Activated CD4-positive, CD25-positive, alpha-beta regulatory T cell treated with anti-CD3 and anti-CD28 coated beads, Interleukin-2, amount 50 U/mL, for 72 hours (primary cell): ENCODE results near the gene PTPRH.
"Not testable (repeated sequence)": the region's sequence is repeated elsewhere in the genome, so short reads cannot be mapped to it uniquely, and the experiment has no call there.

Experiments used
- DNase-seq: peaks from one replicate; pipeline ENCODE4 v3.0.0; 2021

Gene PTPRH

GRCh38 chr19:55158423-55158822 lies 50.9 kb downstream of the PTPRH start:
- DNase-seq = no peak

DNA sequence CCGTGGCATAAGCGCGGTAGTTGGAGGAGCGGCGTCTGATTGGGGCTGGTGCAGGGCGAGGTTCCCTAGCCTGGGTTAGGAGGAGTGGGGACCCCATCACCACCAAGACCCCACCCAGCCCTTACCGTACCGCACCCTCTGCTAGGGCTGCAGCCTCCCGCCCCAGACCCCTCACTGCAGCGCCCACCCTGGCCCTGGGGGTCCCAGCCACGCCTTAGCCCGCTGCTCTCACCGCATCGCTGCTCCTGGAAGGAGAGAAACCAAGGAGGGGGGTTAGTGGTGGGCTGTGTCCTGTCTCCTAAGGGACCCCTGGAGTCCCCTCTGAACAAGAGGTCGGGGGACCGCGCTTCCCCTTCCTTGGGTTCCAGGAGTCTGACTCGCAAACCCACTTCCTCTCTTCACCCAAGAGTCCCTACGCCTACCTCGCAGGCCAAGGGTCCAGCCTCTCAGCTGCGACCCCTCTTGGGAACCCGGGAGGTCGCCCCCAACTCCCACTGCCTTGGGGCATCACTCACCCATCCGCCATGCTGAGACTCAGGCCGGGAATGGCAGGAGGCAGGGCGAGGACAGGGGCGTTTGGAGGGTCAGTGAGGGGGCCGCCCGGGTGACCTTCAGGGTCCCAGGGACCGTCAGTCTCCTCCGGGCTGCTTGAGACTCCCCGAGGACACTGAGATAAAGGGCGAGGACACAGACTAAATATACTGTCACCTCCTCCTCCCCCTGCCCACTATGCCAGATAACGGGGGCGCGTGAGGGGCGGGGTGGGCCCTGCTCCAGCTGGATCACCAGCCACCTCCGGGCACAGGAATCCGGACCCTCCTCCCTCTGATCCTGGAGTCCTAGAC lies 52.0 kb downstream of the PTPRH start, which contains the start of gene TNNI3:
TNNI3 (minus strand) TSS at position 669 of the 845 bp plus-strand sequence; CDS start at position 526, 143 bp downstream.
- no peak for DNase-seq

DNA sequence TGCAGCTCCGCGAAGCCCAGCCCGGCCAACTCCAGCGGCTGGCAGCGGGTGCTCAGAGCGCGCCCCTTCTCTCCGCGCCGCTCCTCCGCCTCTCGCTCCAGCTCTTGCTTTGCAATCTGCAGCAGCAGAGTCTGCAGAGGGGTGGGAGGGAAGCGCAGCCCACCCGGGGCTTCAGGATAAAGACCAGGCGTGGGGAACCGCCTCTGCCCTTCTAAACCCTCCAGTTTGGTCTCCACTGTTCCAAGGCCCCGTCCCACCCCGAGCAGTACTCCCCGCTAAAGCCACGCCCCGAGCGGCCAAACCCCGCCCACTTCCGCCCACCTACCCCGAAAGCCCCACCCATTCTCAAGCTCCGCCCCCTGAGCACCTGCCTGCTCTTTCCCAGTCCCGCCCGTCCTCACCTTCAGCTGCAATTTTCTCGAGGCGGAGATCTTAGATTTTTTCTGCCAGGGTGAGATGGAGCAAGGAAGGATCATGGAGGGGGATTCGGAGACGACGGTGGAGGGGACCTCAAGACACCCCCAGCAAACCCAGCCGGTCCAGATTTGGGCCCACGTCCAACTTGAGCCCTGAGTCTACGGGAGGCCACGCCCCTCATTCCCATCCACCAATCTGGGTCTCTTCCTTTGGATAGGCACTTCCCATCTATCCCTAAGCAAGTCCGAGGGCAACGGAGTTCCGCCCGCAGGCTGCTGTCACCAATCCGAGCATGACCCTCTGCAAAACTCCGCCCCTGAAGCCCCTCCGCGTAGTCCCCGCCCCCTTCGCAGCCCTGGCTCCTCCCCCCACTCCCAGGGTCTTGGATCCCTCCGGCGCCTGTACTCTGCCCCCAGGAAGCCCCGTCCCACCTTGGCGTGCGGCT lies 52.9 kb downstream of the PTPRH start:
- peak; percentile 51 for DNase-seq

GRCh38 chr19:55155784-55156183 lies 53.5 kb downstream of the PTPRH start:
- DNase-seq = not testable (repeated sequence)

- no peak for DNase-seq
These were observed 55.5 kb downstream of the PTPRH start for GRCh38 chr19:55153652-55154264.

- DNase-seq = no peak
These were observed 57.3 kb downstream of the PTPRH start for GRCh38 chr19:55152017-55152416.

DNA sequence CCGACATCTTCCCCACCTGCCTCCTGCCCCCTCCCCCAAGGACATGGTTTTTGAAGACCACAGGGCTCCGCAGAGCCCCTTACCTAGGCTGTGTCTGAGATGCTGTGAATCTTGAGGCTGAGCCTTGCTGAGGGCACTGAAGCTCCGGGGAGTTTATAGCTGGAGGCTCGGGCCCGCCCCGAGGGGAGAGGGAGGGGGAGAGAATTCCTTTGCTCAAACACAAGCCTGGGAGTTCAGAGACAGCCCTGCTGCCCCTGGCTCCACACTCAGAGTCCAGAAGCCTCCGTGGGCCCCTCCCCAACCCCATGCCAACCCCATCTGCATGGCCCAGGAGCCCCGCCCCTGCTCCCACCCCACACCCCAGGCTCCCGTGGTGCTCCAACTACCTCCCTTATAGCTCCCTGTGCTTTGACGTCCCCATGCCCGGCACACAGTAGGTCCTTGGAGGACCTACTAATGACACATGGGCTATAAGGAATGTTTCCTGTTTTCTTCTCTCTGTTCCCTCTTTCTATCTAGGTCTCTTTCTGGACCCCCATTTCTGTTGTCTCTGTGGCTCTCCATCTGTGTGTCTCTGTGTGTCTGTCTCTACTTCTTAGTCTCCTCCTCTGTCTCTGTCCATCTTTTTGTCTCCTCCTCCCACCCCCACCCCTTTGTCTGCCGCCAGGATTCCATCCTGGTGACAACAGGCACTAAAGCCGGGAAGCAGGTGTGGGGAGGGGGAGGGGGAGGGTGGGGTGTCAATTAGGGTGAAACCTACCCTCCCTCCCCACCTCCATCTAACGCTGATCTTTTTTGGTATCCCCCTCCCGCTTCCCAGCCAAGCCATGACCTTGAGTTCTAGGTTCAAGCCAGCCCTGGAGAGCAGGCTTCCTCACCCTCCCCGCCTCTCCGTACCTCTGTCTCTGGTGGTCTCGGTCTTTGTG lies 60.0 kb downstream of the PTPRH start, which contains the start of gene TNNT1:
TNNT1 (minus strand) TSS at position 129 of the 926 bp plus-strand sequence. CDS start 2,049 bp downstream, outside the sequence.
- DNase-seq = no peak

GRCh38 chr19:55147545-55148251 lies 61.6 kb downstream of the PTPRH start:
- DNase-seq = no peak

DNA sequence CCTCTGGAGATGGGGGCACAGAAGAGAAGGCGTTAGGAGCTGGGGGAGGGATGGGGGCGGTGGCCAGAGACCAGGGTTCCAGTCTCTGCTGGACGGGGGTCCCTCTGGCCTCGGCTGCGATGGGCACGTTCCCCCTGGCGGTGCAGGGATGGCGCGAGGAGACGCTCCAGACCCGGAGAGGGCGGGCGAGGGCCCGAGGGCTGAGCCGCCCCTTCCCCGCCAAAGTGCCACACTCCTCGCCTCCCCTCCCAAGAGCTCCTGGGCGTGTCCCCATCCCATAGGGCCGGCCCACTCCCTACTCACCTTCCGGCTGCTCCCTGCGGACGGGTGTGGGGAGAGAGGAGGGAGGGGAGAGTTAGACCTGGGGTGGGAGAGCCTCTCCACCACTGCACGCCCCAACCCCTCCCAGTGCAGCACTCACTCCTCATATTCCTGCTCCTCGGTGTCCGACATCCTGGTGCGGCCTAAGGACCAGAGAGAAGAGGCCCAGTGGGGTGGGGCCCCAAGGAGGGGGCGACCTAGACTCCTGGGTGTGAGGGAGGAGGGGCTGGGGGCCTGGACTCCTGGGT lies 62.5 kb downstream of the PTPRH start:
- DNase-seq = no peak

- no peak for DNase-seq
These were observed 63.1 kb downstream of the PTPRH start for GRCh38 chr19:55146078-55146704.

DNA sequence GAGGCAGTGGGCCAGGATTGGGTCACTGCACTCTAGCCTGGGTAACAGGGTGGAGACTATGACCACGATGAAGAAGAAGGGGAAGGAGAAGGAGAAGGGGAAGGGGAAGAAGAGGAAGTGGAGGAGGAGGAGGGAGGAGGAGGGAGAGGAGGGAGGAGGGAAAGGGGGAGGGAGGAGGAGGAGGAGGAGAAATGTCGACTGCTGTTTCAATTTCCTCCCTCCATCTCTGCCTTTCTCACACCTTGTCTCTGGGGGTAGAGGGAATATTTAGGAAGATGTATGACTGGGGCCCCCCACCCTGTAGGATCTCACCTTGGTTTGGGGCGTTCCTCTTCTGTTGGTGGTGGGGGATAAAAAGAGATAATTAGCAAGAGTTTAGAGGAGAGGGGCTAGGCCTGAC lies 64.1 kb downstream of the PTPRH start:
- no peak for DNase-seq

- DNase-seq = no peak
These were observed 67.6 kb downstream of the PTPRH start for GRCh38 chr19:55141696-55142095.

DNA sequence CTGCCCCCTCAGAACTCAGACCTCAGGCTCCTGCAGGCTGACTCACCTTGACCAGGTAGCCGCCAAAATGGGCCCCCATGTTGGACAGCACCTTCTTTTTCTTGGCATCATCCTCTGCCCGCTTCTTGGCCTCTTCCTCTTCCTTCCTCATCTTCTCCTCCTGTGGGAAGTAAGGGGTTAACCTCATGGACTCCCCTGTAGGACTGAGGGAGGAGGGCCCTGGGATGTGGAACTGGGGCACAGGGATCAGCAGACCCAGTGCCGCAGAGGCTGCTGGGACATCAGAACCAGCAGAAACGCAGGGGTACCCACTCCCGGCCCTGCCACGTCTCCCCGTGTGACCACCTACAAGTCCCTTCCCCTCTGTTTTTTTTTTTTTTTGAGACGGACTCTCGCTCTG lies 71.4 kb downstream of the PTPRH start:
- no peak for DNase-seq

GRCh38 chr19:55136399-55137102 lies 72.8 kb downstream of the PTPRH start:
- DNase-seq = no peak

- DNase-seq = no peak
These were observed 74.6 kb downstream of the PTPRH start for GRCh38 chr19:55134736-55135135.

DNA sequence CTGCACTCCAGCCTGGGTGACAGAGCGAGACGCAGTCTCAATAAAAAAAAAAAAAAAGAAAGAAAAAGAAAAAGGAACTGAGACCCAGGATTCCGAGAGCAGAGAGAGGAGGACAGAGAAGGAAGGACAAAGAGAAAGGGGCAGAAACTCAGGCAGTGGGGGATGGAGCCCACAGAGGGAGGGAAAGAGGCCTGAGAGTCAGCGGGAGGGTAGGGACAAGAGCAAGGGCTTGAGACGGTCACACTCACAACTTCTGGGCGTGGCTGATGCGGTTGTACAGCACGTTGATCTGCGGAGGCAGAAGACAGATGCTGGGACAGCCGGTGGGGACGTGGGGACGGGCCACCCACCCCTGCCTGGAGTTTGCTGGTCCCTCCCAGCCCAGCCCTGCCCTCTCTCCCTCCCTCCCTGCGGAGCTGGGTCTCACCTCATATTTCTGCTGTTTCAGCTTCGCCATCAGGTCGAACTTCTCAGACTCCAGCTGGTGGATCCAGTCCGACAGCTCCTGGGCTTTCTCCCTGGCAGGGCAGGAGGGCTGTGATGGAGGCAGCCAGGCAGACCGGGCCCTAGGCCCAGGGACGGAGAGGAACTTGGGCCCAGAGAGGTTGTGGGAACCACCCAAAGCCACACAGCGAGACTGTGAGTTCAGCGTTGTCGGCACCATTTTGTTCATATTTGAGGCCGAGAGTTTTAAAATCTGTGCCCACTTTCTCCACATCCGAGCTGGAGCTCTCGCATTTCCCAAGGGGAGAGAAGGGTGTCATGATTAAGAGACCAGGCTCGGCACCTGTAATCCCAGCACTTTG lies 75.5 kb downstream of the PTPRH start:
- no peak for DNase-seq

GRCh38 chr19:55132453-55133129 lies 76.7 kb downstream of the PTPRH start:
- no peak for DNase-seq

DNA sequence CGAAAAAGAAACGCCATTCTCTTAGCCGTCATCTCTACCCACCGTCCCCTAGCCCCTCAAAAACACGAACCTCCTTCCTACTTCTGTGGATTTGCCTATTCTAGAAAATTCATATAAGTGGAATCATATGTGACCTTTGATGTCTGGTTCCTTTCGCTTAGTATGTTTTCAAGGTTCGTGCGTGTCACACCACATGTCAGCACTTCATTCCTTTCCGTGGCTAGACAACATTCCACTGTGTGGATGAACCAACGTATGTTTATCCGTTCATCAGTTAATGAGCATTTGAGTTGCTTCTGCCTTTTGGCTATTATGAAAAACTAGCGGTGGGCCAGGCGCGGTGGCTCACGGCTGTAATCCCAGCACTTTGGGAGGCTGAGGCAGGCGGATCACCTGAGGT lies 77.9 kb downstream of the PTPRH start:
- no peak for DNase-seq
